Measurements from ENCODE around the gene FAR2. TPM values are rescaled to one million over a fixed set of nuclear protein-coding genes. Genes with fewer than 3 reads are reported as not detected.

Gene FAR2
- total RNA-seq, 2 donors from 2014 or later: 42.5 to 96.7 TPM

- no peak for DNase-seq
- peaks cover 8% of the 10 kb centered on the region for H3K9me3 ChIP-seq (ENCODE audit: control insufficient read depth, low read length)
- H3K36me3 ChIP-seq (ENCODE audit: control insufficient read depth, insufficient read depth, low read length): no peaks in the 10 kb centered on the region
- peaks cover 23% of the 10 kb centered on the region for H3K9me3 Mint-ChIP-seq
- H3K36me3 Mint-ChIP-seq (ENCODE audit: low read depth): no peaks in the 10 kb centered on the region
- H3K27me3 Mint-ChIP-seq (ENCODE audit: insufficient read depth): no peaks in the 10 kb centered on the region
- no peak overlapping the region for H3K9ac ChIP-seq (ENCODE audit: extremely low read depth, low read length, poor library complexity, severe bottlenecking)
- H3K4me1 Mint-ChIP-seq: no peaks in the 10 kb centered on the region
- no peaks in the 10 kb centered on the region for H3K4me1 ChIP-seq (ENCODE audit: control insufficient read depth, insufficient read depth, low read length)
- no peak overlapping the region for H3K4me3 ChIP-seq (ENCODE audit: low read length)
- H3K27ac Mint-ChIP-seq: no peak overlapping the region
- no peak overlapping the region for H3K4me3 Mint-ChIP-seq
- H3K27ac ChIP-seq (ENCODE audit: low read depth, low read length): no peak overlapping the region
- WGBS, 2 experiments (ENCODE audit: insufficient coverage in 1 of 2, insufficient read length in 1 of 2): 89 to 100% methylated on average over 1 of the region's 3 CpGs
- TF ChIP-seq, protein P1, sequence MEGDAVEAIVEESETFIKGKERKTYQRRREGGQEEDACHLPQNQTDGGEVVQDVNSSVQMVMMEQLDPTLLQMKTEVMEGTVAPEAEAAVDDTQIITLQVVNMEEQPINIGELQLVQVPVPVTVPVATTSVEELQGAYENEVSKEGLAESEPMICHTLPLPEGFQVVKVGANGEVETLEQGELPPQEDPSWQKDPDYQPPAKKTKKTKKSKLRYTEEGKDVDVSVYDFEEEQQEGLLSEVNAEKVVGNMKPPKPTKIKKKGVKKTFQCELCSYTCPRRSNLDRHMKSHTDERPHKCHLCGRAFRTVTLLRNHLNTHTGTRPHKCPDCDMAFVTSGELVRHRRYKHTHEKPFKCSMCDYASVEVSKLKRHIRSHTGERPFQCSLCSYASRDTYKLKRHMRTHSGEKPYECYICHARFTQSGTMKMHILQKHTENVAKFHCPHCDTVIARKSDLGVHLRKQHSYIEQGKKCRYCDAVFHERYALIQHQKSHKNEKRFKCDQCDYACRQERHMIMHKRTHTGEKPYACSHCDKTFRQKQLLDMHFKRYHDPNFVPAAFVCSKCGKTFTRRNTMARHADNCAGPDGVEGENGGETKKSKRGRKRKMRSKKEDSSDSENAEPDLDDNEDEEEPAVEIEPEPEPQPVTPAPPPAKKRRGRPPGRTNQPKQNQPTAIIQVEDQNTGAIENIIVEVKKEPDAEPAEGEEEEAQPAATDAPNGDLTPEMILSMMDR (conservative IDR thresholded peaks at IDR 0.05): no peak
- no peaks in the 10 kb centered on the region for H3K27me3 ChIP-seq (ENCODE audit: control insufficient read depth, insufficient read depth, low read length, poor library complexity, severe bottlenecking)
These were observed 32.7 kb upstream of the FAR2 start for GRCh38 chr12:29116414-29116813.

DNA sequence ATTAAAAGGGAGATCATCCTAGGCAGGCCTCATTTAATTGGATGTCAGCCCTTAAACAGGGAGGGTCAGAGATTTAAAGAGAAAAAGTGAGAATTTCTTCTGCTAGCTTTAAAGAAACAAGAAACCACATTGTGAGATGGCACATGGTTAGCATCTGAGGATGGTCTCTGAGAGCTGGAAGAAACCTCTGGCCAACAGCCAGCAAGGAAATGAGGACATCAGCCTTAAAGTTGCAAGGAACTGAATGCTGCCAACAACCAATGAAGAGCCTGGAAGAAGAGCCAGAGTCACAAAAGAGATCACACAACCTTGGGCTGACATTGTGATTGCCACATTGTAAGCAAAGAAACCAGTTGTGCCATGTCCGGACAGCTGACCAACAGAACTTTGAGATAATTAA, 17.5 kb upstream of the FAR2 start:
- WGBS, 2 experiments (ENCODE audit: insufficient coverage in 1 of 2, insufficient read length in 1 of 2): 97% methylated on average over 1 of the region's 1 CpG; no CpG with 5 or more reads in 1 of the 2 experiments
- H3K4me1 Mint-ChIP-seq: peaks cover 16% of the 10 kb centered on the region
- TF ChIP-seq, protein P1 (conservative IDR thresholded peaks at IDR 0.05): no peak

GRCh38 chr12:29132316-29132715, 16.8 kb upstream of the FAR2 start:
- Mint-ChIP-seq H3K9me3 (peaks cover 2% of the 10 kb centered on the region), H3K36me3 (ENCODE audit: low read depth) (no peaks in the 10 kb centered on the region), H3K4me3 (no peak overlapping the region), H3K27ac (no peak overlapping the region), H3K4me1 (peaks cover 20% of the 10 kb centered on the region), H3K27me3 (ENCODE audit: insufficient read depth) (no peaks in the 10 kb centered on the region)
- TF ChIP-seq, protein P1 (conservative IDR thresholded peaks at IDR 0.05): no peak
- no peak overlapping the region for H3K9ac ChIP-seq (ENCODE audit: extremely low read depth, low read length, poor library complexity, severe bottlenecking)
- no peak overlapping the region for H3K27ac ChIP-seq (ENCODE audit: low read depth, low read length)
- no peaks in the 10 kb centered on the region for H3K4me1 ChIP-seq (ENCODE audit: control insufficient read depth, insufficient read depth, low read length)
- H3K27me3 ChIP-seq (ENCODE audit: control insufficient read depth, insufficient read depth, low read length, poor library complexity, severe bottlenecking): no peaks in the 10 kb centered on the region
- peaks cover 5% of the 10 kb centered on the region for H3K9me3 ChIP-seq (ENCODE audit: control insufficient read depth, low read length)
- H3K4me3 ChIP-seq (ENCODE audit: low read length): no peak overlapping the region
- WGBS, 2 experiments (ENCODE audit: insufficient coverage in 1 of 2, insufficient read length in 1 of 2): 83% methylated on average over 6 of the region's 6 CpGs; no CpG with 5 or more reads in 1 of the 2 experiments
- DNase-seq: no peak
- H3K36me3 ChIP-seq (ENCODE audit: control insufficient read depth, insufficient read depth, low read length): no peaks in the 10 kb centered on the region

More for the DNA sequence above, 17.5 kb upstream of the FAR2 start:
- Histone ChIP-seq H3K36me3 (ENCODE audit: control insufficient read depth, insufficient read depth, low read length) (no peaks in the 10 kb centered on the region), H3K9me3 (ENCODE audit: control insufficient read depth, low read length) (peaks cover 5% of the 10 kb centered on the region), H3K9ac (ENCODE audit: extremely low read depth, low read length, poor library complexity, severe bottlenecking) (no peak overlapping the region), H3K27ac (ENCODE audit: low read depth, low read length) (no peak overlapping the region), H3K4me3 (ENCODE audit: low read length) (no peak overlapping the region), H3K4me1 (ENCODE audit: control insufficient read depth, insufficient read depth, low read length) (no peaks in the 10 kb centered on the region), H3K27me3 (ENCODE audit: control insufficient read depth, insufficient read depth, low read length, poor library complexity, severe bottlenecking) (no peaks in the 10 kb centered on the region)
- Mint-ChIP-seq H3K27ac (no peak overlapping the region), H3K9me3 (peaks cover 7% of the 10 kb centered on the region), H3K36me3 (ENCODE audit: low read depth) (no peaks in the 10 kb centered on the region), H3K27me3 (ENCODE audit: insufficient read depth) (no peaks in the 10 kb centered on the region), H3K4me3 (no peak overlapping the region)
- DNase-seq: no peak
